ENCODE data around the gene CTCF.

Gene CTCF

GRCh38 chr16:67676939-67677338 lies 114.6 kb downstream of the CTCF start:
- DNase-seq (ENCODE audit: low read depth in 2 of 3, low spot score in 1 of 3) = no peak

- no peak for DNase-seq (ENCODE audit: low read depth in 2 of 3, low spot score in 1 of 3)
These were observed 115.4 kb downstream of the CTCF start for GRCh38 chr16:67677712-67678111.

- DNase-seq (ENCODE audit: low read depth in 2 of 3, low spot score in 1 of 3) = no peak
These were observed 116.2 kb downstream of the CTCF start for GRCh38 chr16:67678354-67679023.

- no peak for DNase-seq (ENCODE audit: low read depth in 2 of 3, low spot score in 1 of 3)
These were observed 117.9 kb downstream of the CTCF start for GRCh38 chr16:67679935-67680897.

GRCh38 chr16:67683767-67684166 lies 121.4 kb downstream of the CTCF start:
- DNase-seq (ENCODE audit: low read depth in 2 of 3, low spot score in 1 of 3) = no peak

- no peak for DNase-seq (ENCODE audit: low read depth in 2 of 3, low spot score in 1 of 3)
These were observed 123.2 kb downstream of the CTCF start for GRCh38 chr16:67685388-67686112.

Measured in stimulated activated CD4-positive, alpha-beta T cell treated with anti-CD3 and anti-CD28 coated beads, Interleukin-12 subunit alpha, Interleukin-12 subunit beta, amount 100 ng/mL, for 48 hours (primary cell).